Measurements from ENCODE around the gene DSPP.

DNA sequence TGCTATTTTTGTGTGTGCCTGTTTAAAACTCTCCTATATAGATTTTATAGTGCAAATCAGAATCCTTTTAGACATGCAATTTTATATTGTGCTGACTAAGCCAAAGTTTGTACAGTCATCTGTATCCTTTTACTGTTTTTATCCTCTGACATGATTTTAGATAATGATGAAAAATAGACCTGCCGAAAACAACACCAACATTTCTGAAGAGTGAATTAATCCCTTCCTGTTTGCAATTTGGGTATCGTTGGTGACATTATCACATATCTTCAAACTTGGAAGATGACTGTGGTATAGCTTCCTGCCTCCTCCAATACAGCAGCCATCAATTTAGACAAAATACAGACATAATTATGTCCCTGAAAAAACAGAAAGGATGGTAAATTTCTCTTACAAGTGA is 28.9 kb upstream of the DSPP start:
- TF ChIP-seq, protein P1, sequence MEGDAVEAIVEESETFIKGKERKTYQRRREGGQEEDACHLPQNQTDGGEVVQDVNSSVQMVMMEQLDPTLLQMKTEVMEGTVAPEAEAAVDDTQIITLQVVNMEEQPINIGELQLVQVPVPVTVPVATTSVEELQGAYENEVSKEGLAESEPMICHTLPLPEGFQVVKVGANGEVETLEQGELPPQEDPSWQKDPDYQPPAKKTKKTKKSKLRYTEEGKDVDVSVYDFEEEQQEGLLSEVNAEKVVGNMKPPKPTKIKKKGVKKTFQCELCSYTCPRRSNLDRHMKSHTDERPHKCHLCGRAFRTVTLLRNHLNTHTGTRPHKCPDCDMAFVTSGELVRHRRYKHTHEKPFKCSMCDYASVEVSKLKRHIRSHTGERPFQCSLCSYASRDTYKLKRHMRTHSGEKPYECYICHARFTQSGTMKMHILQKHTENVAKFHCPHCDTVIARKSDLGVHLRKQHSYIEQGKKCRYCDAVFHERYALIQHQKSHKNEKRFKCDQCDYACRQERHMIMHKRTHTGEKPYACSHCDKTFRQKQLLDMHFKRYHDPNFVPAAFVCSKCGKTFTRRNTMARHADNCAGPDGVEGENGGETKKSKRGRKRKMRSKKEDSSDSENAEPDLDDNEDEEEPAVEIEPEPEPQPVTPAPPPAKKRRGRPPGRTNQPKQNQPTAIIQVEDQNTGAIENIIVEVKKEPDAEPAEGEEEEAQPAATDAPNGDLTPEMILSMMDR (IDR thresholded peaks at IDR 0.05; ENCODE audit: control extremely low read depth in 1 of 3, insufficient read depth in 1 of 3, low read depth in 1 of 3, low read length in 3 of 3) = no peak
- no peak for TF ChIP-seq SIN3A (conservative IDR thresholded peaks at IDR 0.05 in 1 of 2, IDR thresholded peaks at IDR 0.05 in 1 of 2; ENCODE audit: low read depth in 1 of 2, low read length in 2 of 2)
- TF ChIP-seq POLR2AphosphoS5 (IDR thresholded peaks at IDR 0.05; ENCODE audit: low read depth, low read length) = no peak
- no peak for TF ChIP-seq SRF (IDR thresholded peaks at IDR 0.05; ENCODE audit: low read depth, low read length)
- TF ChIP-seq, protein P2, sequence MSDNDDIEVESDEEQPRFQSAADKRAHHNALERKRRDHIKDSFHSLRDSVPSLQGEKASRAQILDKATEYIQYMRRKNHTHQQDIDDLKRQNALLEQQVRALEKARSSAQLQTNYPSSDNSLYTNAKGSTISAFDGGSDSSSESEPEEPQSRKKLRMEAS (IDR thresholded peaks at IDR 0.05) = no peak
- TF ChIP-seq HDAC6 (IDR thresholded peaks at IDR 0.05; ENCODE audit: low read depth, low read length) = no peak
- no peak for TF ChIP-seq YY1 (IDR thresholded peaks at IDR 0.05; ENCODE audit: low read depth, low read length)
- TF ChIP-seq JUND (IDR thresholded peaks at IDR 0.05; ENCODE audit: low read length) = no peak
- no peak for TF ChIP-seq CREB1 (IDR thresholded peaks at IDR 0.05)
- no peak for TF ChIP-seq CBX8 (IDR thresholded peaks at IDR 0.05; ENCODE audit: borderline replicate concordance, low read depth, low read length)
